LNCaP clone FGC (cell line): ENCODE data around the gene PLEKHA5.

Experiments used
- DNase-seq: peaks from one replicate; pipeline ENCODE4 v3.0.0-alpha.2; 2011; ENCODE audit warnings: low read depth
- H3K4me3 ChIP-seq: 2 replicates; pipeline ENCODE4 v1.5.1; 2011; ENCODE audit warnings: mild to moderate bottlenecking, low read depth, low read length, control low read depth
- TF ChIP-seq, protein P1 (sequence below): IDR thresholded peaks from 2 replicates; pipeline ENCODE4 v1.5.1; 2012; ENCODE audit warnings: mild to moderate bottlenecking; ENCODE audit not compliant: control insufficient read depth, insufficient read depth; ENCODE audit errors: extremely low read depth

Gene PLEKHA5

DNA sequence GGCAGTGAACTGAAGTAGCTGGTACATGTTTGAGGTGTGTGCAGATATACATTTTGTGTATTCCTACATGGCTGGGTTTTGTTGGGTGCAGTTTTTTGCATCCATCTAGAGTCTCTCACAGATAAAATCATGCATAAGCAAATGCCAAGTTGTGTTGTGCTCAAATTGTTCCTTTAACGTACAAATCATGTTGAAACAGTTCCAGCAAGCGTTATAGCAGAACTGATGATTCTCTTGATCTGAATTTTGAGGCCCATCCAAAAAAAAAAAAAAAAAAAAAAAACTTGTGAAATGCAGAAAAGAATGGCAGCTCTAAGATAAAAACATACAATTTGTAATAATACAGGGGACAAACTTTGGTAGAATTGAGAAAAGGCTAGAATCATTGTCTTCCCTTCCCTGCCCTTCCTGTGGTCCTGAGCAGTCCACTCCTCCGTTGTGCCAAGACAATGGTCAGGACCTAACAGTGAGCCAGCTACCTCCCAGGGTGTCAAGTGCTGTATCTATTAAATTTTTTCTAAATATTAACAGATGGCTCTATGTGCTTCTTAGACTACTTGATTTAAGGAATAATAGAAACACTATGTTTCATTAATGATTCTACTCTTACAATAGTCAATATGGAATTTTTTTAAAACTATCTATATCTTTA is 122.1 kb downstream of the PLEKHA5 start:
- DNase-seq, result no peak
- no peak overlapping the region for H3K4me3 ChIP-seq
- TF ChIP-seq, protein P1, sequence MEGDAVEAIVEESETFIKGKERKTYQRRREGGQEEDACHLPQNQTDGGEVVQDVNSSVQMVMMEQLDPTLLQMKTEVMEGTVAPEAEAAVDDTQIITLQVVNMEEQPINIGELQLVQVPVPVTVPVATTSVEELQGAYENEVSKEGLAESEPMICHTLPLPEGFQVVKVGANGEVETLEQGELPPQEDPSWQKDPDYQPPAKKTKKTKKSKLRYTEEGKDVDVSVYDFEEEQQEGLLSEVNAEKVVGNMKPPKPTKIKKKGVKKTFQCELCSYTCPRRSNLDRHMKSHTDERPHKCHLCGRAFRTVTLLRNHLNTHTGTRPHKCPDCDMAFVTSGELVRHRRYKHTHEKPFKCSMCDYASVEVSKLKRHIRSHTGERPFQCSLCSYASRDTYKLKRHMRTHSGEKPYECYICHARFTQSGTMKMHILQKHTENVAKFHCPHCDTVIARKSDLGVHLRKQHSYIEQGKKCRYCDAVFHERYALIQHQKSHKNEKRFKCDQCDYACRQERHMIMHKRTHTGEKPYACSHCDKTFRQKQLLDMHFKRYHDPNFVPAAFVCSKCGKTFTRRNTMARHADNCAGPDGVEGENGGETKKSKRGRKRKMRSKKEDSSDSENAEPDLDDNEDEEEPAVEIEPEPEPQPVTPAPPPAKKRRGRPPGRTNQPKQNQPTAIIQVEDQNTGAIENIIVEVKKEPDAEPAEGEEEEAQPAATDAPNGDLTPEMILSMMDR, result no peak

DNA sequence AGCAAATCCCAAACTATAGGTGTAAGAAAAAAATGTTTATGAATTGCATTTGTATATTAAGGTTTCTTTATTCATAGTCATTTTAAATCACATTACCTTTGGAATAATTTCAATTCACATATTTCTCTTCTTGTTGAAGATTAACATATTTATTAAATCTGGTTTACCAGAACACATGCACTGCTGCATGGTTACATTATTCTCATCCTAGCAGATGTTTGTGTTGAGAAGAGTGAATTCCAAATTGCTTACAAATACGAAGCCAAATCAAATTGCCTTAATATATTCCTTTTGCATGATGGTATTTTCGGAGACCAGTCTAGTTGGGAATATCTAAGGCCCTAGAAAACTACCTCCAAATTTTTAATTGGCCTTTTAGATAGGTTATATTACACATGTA is 130.6 kb downstream of the PLEKHA5 start:
- TF ChIP-seq, protein P1, result no peak
- H3K4me3 ChIP-seq, result no peak overlapping the region
- no peak for DNase-seq

GRCh38 chr12:19261773-19262172 is 132.2 kb downstream of the PLEKHA5 start:
- H3K4me3 ChIP-seq, result no peak overlapping the region
- TF ChIP-seq, protein P1, result no peak
- no peak for DNase-seq

- H3K4me3 ChIP-seq, result no peak overlapping the region
- no peak for DNase-seq
- TF ChIP-seq, protein P1, result no peak
Observed at GRCh38 chr12:19263672-19264071, 134.1 kb downstream of the PLEKHA5 start.

- TF ChIP-seq, protein P1, result no peak
- H3K4me3 ChIP-seq, result no peak overlapping the region
- DNase-seq, result peak; percentile 76
Observed at GRCh38 chr12:19273482-19274330, 144.2 kb downstream of the PLEKHA5 start.

- no peak overlapping the region for H3K4me3 ChIP-seq
- TF ChIP-seq, protein P1, result no peak
- DNase-seq, result no peak
Observed at GRCh38 chr12:19276767-19277166, 147.2 kb downstream of the PLEKHA5 start.
